K562 (cell line): ENCODE data around the gene GALNT12. TPM values are rescaled to one million over a fixed set of nuclear protein-coding genes. Genes with fewer than 3 reads are reported as not detected.
A peak's percentile ranks its signal among the peaks of the same experiment; 100 is the strongest.

Experiments used
- ATAC-seq: fragments of 200-7000 bp; cut with Tn5 transposase; 3 replicates; pipeline ENCODE4 v1.9.1; 2020; ENCODE audit warnings: moderate library complexity
- BruUV-seq: library from RNA; stranded (reverse); fragments of 400-500 nt; replicated peaks from 2 replicates; lab custom pipeline; 2021; lab: Mats Ljungman, UMichigan
- CTCF ChIA-PET: fragments of 300-600 bp; formaldehyde crosslinking; extraction: SDS; loops from one replicate; lab custom pipeline; 2021; ENCODE audit warnings: low intra/inter-chr PET ratio; lab: Yijun Ruan, JAX
- POLR2A ChIA-PET: fragments of 300-600, 350-650 bp; sonication (Branson Sonifier 250); formaldehyde crosslinking; extraction: SDS; loops from one replicate; lab custom pipeline; 2021; ENCODE audit warnings: antibody characterized with exemption, inconsistent platforms; lab: Yijun Ruan, JAX
- DNase-seq, 4 experiments: peaks; one replicate each; pipeline versions ENCODE4 v3.0.0 to v3.0.0-alpha.2; 2011 to 2018; ENCODE audit warnings: low spot score in 3 of 4, mixed read lengths in 3 of 4; ENCODE audit errors: extremely low read depth in 1 of 4
- FAIRE-seq: peaks from 2 replicates; lab custom pipeline; 2011; peaks lifted over from hg19 to GRCh38; lab: Jason Lieb, UNC
- H2AFZ ChIP-seq: 2 replicates; pipeline ENCODE4 v1.6.0; 2011; ENCODE audit warnings: low read depth, low read length, control low read depth, inconsistent platforms
- H3K27ac ChIP-seq: fragments of 200-600 bp; 3 replicates; pipeline ENCODE4 v1.8.0; 2011; ENCODE audit warnings: low read depth, mild to moderate bottlenecking, control low read depth, inconsistent platforms, low read length, moderate library complexity, mixed read lengths; ENCODE audit errors: extremely low read depth
- H3K27me3 ChIP-seq, 2 experiments: fragments of 300-600 bp in 1 of 2; 2 replicates in 1 of 2; 3 replicates in 1 of 2; pipeline versions ENCODE4 v1.6.0 to v1.8.0; 2011; ENCODE audit warnings: inconsistent platforms in 2 of 2, low read length in 2 of 2, mild to moderate bottlenecking in 1 of 2, mixed read lengths in 1 of 2, moderate library complexity in 1 of 2; ENCODE audit not compliant: control insufficient read depth in 2 of 2, insufficient read depth in 2 of 2
- H3K36me3 ChIP-seq: fragments of 300-600 bp; 3 replicates; pipeline ENCODE4 v1.8.0; 2011; ENCODE audit warnings: mild to moderate bottlenecking, low read length, inconsistent platforms; ENCODE audit not compliant: control insufficient read depth, insufficient read depth
- H3K4me1 ChIP-seq, 2 experiments: fragments of 200-600 bp in 1 of 2; replicated peaks in 1 of 2; 2 replicates in 1 of 2; 3 replicates in 1 of 2; pipeline versions ENCODE4 v1.5.1 to v1.8.0; 2011; ENCODE audit warnings: inconsistent platforms in 2 of 2, low read length in 2 of 2, mild to moderate bottlenecking in 1 of 2, mixed read lengths in 1 of 2, moderate library complexity in 1 of 2; ENCODE audit not compliant: control insufficient read depth in 2 of 2, insufficient read depth in 2 of 2
- H3K4me2 ChIP-seq: 2 replicates; pipeline ENCODE4 v1.6.1; 2011; ENCODE audit warnings: low read length, control low read depth, inconsistent platforms, mixed read lengths; ENCODE audit not compliant: insufficient read depth
- H3K4me3 ChIP-seq: fragments of 200-600 bp; sonication (generic), shearing (Covaris generic); 2 replicates; pipeline ENCODE4 v1.5.1; 2016; ENCODE audit warnings: control low read depth, inconsistent platforms
- H3K79me2 ChIP-seq: fragments of 200-600 bp; 3 replicates; pipeline ENCODE4 v1.8.0; 2011; ENCODE audit warnings: low read length, inconsistent platforms; ENCODE audit not compliant: control insufficient read depth, insufficient read depth
- H3K9ac ChIP-seq, 2 experiments: 2 replicates each; pipeline versions ENCODE4 v1.6.0 to v1.6.1; 2011; ENCODE audit warnings: low read depth in 2 of 2, low read length in 2 of 2, control low read depth in 1 of 2, inconsistent platforms in 1 of 2, mild to moderate bottlenecking in 1 of 2, mixed read lengths in 1 of 2; ENCODE audit not compliant: insufficient read depth in 1 of 2
- H3K9me1 ChIP-seq: one replicate; pipeline ENCODE4 v1.6.0; 2011; ENCODE audit warnings: inconsistent platforms, mild to moderate bottlenecking, low read length, moderate library complexity; ENCODE audit not compliant: control insufficient read depth, insufficient read depth
- H3K9me3 ChIP-seq: replicated peaks from 2 replicates; pipeline ENCODE4 v1.5.1; 2011; ENCODE audit warnings: low read depth, low read length, inconsistent platforms; ENCODE audit not compliant: control insufficient read depth, insufficient read depth
- H4K20me1 ChIP-seq: replicated peaks from 2 replicates; pipeline ENCODE4 v1.6.1; 2011; ENCODE audit warnings: low read length, inconsistent platforms, mixed read lengths; ENCODE audit not compliant: control insufficient read depth, insufficient read depth
- ATF7 ChIP-seq: fragments of 450-650 bp; IDR thresholded peaks from 2 replicates; pipeline ENCODE4 v1.7.1; 2014; ENCODE audit warnings: mild to moderate bottlenecking, moderate library complexity
- CXXC5 ChIP-seq: fragments of 250-450 bp; sonication (Bioruptor Pico); IDR thresholded peaks from 2 replicates; pipeline ENCODE4 v1.8.0; 2022; ENCODE audit warnings: inconsistent platforms, mild to moderate bottlenecking, moderate library complexity
- E2F6 ChIP-seq, 2 experiments: IDR thresholded peaks; 2 replicates each; pipeline ENCODE4 v1.6.1; 2011; ENCODE audit warnings: borderline replicate concordance in 1 of 2, control low read depth in 1 of 2, low read depth in 1 of 2, low read length in 1 of 2, mild to moderate bottlenecking in 1 of 2, mixed read lengths in 1 of 2, moderate library complexity in 1 of 2; ENCODE audit not compliant: insufficient read depth in 1 of 2, insufficient read length in 1 of 2, poor library complexity in 1 of 2, severe bottlenecking in 1 of 2; ENCODE audit errors: extremely low read depth in 1 of 2
- EZH2 ChIP-seq: IDR thresholded peaks from 2 replicates; pipeline ENCODE4 v1.6.1; 2012; ENCODE audit warnings: low read depth, mild to moderate bottlenecking, inconsistent platforms, low read length, borderline replicate concordance
- HCFC1 ChIP-seq: IDR thresholded peaks from 2 replicates; pipeline ENCODE4 v1.6.1; 2012; ENCODE audit warnings: low read depth, low read length, improper control_type of control experiment
- KAT2B ChIP-seq: IDR thresholded peaks from one replicate; pipeline ENCODE4 v1.6.1; 2012; ENCODE audit warnings: low read depth, mild to moderate bottlenecking, control low read depth, inconsistent platforms, low read length, moderate library complexity
- KLF16 ChIP-seq: IDR thresholded peaks from 2 replicates; pipeline ENCODE4 v1.6.1; 2016; ENCODE audit warnings: antibody characterized with exemption
- MTA3 ChIP-seq: fragments of 450-650 bp; formaldehyde crosslinking; IDR thresholded peaks from 2 replicates; pipeline ENCODE4 v1.6.1; 2017; ENCODE audit warnings: mild to moderate bottlenecking, borderline replicate concordance
- NUFIP1 ChIP-seq: fragments of 450-650 bp; IDR thresholded peaks from 2 replicates; pipeline ENCODE4 v1.6.1; 2018; ENCODE audit not compliant: partially characterized antibody
- ZNF699 ChIP-seq: fragments of 250-450 bp; sonication (Bioruptor Pico); IDR thresholded peaks from 2 replicates; pipeline ENCODE4 v1.8.0; 2021; ENCODE audit warnings: mild to moderate bottlenecking, moderate library complexity; ENCODE audit not compliant: insufficient replicate concordance
- WGBS: fragments of 100-300 bp; shearing (Covaris generic); methylation state at CpG from one replicate; pipeline ENCODE4 v1.1.6; 2016; ENCODE audit warnings: low coverage, mixed read lengths; ENCODE audit not compliant: insufficient coverage; ENCODE audit errors: missing lambda C conversion rate; 5-methylcytosine and 5-hydroxymethylcytosine counted together
- in situ Hi-C: fragments of 300-500 bp; cut with MboI; formaldehyde crosslinking; loops from 4 replicates; pipeline ENCODE4 v1.15.0; 2018; ENCODE audit warnings: inconsistent platforms, mixed read lengths
- intact Hi-C: fragments of 100-400 bp; cut with micrococcal nuclease; formaldehyde crosslinking; loops from 2 replicates; pipeline ENCODE4 v1.14.2; 2022
- polyA plus RNA-seq, 8 experiments: library from polyadenylated mRNA; depleted of rRNA in 4 of 8; stranded (reverse) in 5 of 8; unstranded in 3 of 8; fragments of >200 nt; fragmentation: Nextera tagmentation in 2 of 8; fragmentation: Illumina TruSeq in 1 of 8; extraction: Ambion mirVana in 2 of 8; extraction: Trizol in 1 of 8; gene quantifications; 2 replicates each; pipeline versions ENCODE4 v1.2.1 to v1.2.3, GENCODE V29; 2011 to 2014; ENCODE audit warnings: inconsistent platforms in 1 of 8, missing spikeins in 1 of 8
- total RNA-seq, 7 experiments: library from RNA; depleted of rRNA in 6 of 7; stranded (reverse); fragments of >200 nt in 6 of 7; fragmentation: Illumina TruSeq in 2 of 7; extraction: Trizol in 2 of 7; gene quantifications; 2 replicates each; pipeline versions ENCODE4 v1.2.1 to v1.2.3, GENCODE V29; 2011 to 2021; ENCODE audit warnings: low replicate concordance in 1 of 7

GALNT12 gene
- total and polyA plus RNA-seq, 9 of the 15 experiments (the other 6 are each of a cell fraction or from before 2014, with no cell fraction given): 29.7 to 82.9 (median 44.2) TPM

DNA sequence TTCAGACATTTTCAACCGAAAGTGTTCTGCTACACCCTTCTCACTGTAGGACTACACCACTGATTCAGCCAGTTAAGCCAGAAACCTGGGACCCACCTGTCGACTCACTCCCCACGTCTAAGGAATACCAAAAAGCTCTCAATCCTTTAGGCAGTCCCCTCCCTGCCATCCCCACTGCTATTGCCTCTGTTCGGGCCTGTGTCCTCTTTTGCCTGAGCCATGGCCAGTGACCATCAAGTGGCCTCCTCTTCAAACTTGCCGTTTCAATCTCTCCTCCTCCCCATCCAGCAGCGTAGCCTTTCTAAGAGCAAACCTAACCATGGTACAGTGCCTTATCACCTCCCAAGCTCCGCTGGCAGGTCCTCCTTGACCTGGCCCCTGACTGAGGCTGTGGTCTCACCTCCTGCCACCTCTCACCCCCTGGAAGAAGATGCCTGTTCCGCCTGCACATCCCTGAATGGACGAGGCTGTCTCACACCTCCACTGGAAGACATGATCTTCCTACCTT lies 64.1 kb downstream of the GALNT12 start:
- ATAC-seq: no peak
- H2AFZ ChIP-seq: peak overlapping the region; percentile 68
- CTCF ChIA-PET: no interaction called here

More for the DNA sequence above, 64.1 kb downstream of the GALNT12 start:
- BruUV-seq: no TSS peak
- H3K79me2 ChIP-seq: no peaks in the 10 kb centered on the region
- FAIRE-seq: no peak
- no peak overlapping the region for H3K4me3 ChIP-seq
- H3K9ac ChIP-seq: no peak overlapping the region
- WGBS: 71% methylated on average over 9 of the region's 9 CpGs
- no peak for DNase-seq
- TF ChIP-seq NUFIP1 (no peak), ZNF699 (CRISPR knock-in tag) (no peak), KAT2B (no peak), EZH2 (no peak), ATF7 (no peak), KLF16 (no peak), HCFC1 (no peak), E2F6 (IDR thresholded peaks at IDR 0.05; ENCODE audit: borderline replicate concordance in 1 of 2, extremely low read depth in 1 of 2, insufficient read depth in 1 of 2, insufficient read length in 1 of 2, low read depth in 1 of 2, low read length in 1 of 2, poor library complexity in 1 of 2, severe bottlenecking in 1 of 2) (no peak), MTA3 (no peak), CXXC5 (CRISPR knock-in tag) (no peak)
- H3K27me3 ChIP-seq: no peaks in the 10 kb centered on the region
- H3K9me3 ChIP-seq: peaks cover 4% of the 10 kb centered on the region; the same call in 1 of the 2 replicates
- H3K36me3 ChIP-seq: no peaks in the 10 kb centered on the region
- POLR2A ChIA-PET: interaction anchor here (0.6 to 1.5 kb wide), 2 partner anchors 22 to 61 kb away, joined by 3 read pairs; no protein-coding TSS in a partner anchor
- intact Hi-C loops (no loop called here), in situ Hi-C loops (no loop called here)
- peaks cover 0 to 27% of the 10 kb centered on the region in 2 experiments; a peak in 3 of 5 replicates for H3K4me1 ChIP-seq
- H3K4me2 ChIP-seq: no peak overlapping the region
- H3K27ac ChIP-seq: no peak overlapping the region
- H3K9me1 ChIP-seq: no peaks in the 10 kb centered on the region
- no peaks in the 10 kb centered on the region for H4K20me1 ChIP-seq
